Measurements from ENCODE around the gene HOXD10. TPM values are rescaled to one million over a fixed set of nuclear protein-coding genes. Genes with fewer than 3 reads are reported as not detected.

The HOXD10 gene
- 0.18 TPM for polyA plus RNA-seq
- long read RNA-seq, donor 1 = 0 reads
- long read RNA-seq, donor 2 = 0 reads
- long read RNA-seq, donor 3 = 0 reads
- long read RNA-seq, donor 4 = 0 reads
- long read RNA-seq, donor 5 = 0 reads
- long read RNA-seq, donor 6 = 0 reads
- long read RNA-seq, donor 7, partial matches to known transcripts = 0 of 2 reads
- long read RNA-seq, donor 7, other reads (novel, unspliced or antisense) = 0 of 2 reads
- long read RNA-seq, donor 8 = 0 reads
- long read RNA-seq, donor 9, partial matches to known transcripts = 0 of 1 reads
- long read RNA-seq, donor 9, other reads (novel, unspliced or antisense) = 0 of 1 reads
- long read RNA-seq, donor 10 = 0 reads
- long read RNA-seq, donor 11 = 0 reads

GRCh38 chr2:176115883-176116813, at the start of gene HOXD10:
HOXD10 (plus strand) TSS chr2:176116778; CDS start chr2:176116834, 56 bp downstream.
- no peak for DNase-seq
- no peaks in the 10 kb centered on the region for H3K36me3 ChIP-seq (ENCODE audit: control insufficient read depth, insufficient read depth, low read length)
- H3K27me3 ChIP-seq (ENCODE audit: control insufficient read depth, insufficient read depth, low read length) = peaks cover 100% of the 10 kb centered on the region
- H3K9me3 ChIP-seq (ENCODE audit: control insufficient read depth, low read depth, low read length) = peaks cover 29% of the 10 kb centered on the region
- H3K4me3 ChIP-seq (ENCODE audit: low read length) = no peak within 1 kb of the TSS
- no CpG with 5 or more reads among the region's 66 CpGs for WGBS (ENCODE audit: insufficient coverage, low lambda C conversion rate)
- H3K4me1 ChIP-seq (ENCODE audit: control insufficient read depth, insufficient read depth, low read length) = no peaks in the 10 kb centered on the region
- no peak within 1 kb of the TSS for H3K27ac ChIP-seq (ENCODE audit: low read length)

GRCh38 chr2:176067589-176068418, 48.8 kb upstream of the HOXD10 start:
- H3K9me3 ChIP-seq (ENCODE audit: control insufficient read depth, low read depth, low read length) = peaks cover 8% of the 10 kb centered on the region
- H3K27me3 ChIP-seq (ENCODE audit: control insufficient read depth, insufficient read depth, low read length) = peaks cover 86% of the 10 kb centered on the region
- no peaks in the 10 kb centered on the region for H3K36me3 ChIP-seq (ENCODE audit: control insufficient read depth, insufficient read depth, low read length)
- H3K27ac ChIP-seq (ENCODE audit: low read length) = no peak overlapping the region
- peak in 1 of 2 donors; percentile 19 for DNase-seq
- peak overlapping the region; percentile 19 for H3K4me3 ChIP-seq (ENCODE audit: low read length)
- no CpG with 5 or more reads among the region's 38 CpGs for WGBS (ENCODE audit: insufficient coverage, low lambda C conversion rate)
- H3K4me1 ChIP-seq (ENCODE audit: control insufficient read depth, insufficient read depth, low read length) = peaks cover 12% of the 10 kb centered on the region

- no CpG with 5 or more reads among the region's 30 CpGs for WGBS (ENCODE audit: insufficient coverage, low lambda C conversion rate)
- DNase-seq = peak in 1 of 2 donors; percentile 5
- H3K4me3 ChIP-seq (ENCODE audit: low read length) = no peak overlapping the region
These were observed 48.2 kb upstream of the HOXD10 start for GRCh38 chr2:176068419-176068832.

GRCh38 chr2:176071330-176072291, 45.0 kb upstream of the HOXD10 start:
- no CpG with 5 or more reads among the region's 58 CpGs for WGBS (ENCODE audit: insufficient coverage, low lambda C conversion rate)
- no peak overlapping the region for H3K27ac ChIP-seq (ENCODE audit: low read length)
- peaks cover 100% of the 10 kb centered on the region for H3K27me3 ChIP-seq (ENCODE audit: control insufficient read depth, insufficient read depth, low read length)
- H3K4me3 ChIP-seq (ENCODE audit: low read length) = no peak overlapping the region
- peaks cover 8% of the 10 kb centered on the region for H3K9me3 ChIP-seq (ENCODE audit: control insufficient read depth, low read depth, low read length)
- no peaks in the 10 kb centered on the region for H3K36me3 ChIP-seq (ENCODE audit: control insufficient read depth, insufficient read depth, low read length)
- DNase-seq = no peak
- peaks cover 12% of the 10 kb centered on the region for H3K4me1 ChIP-seq (ENCODE audit: control insufficient read depth, insufficient read depth, low read length)

More at GRCh38 chr2:176068419-176068832, 48.2 kb upstream of the HOXD10 start:
- no peak overlapping the region for H3K27ac ChIP-seq (ENCODE audit: low read length)
- peaks cover 12% of the 10 kb centered on the region for H3K4me1 ChIP-seq (ENCODE audit: control insufficient read depth, insufficient read depth, low read length)
- H3K36me3 ChIP-seq (ENCODE audit: control insufficient read depth, insufficient read depth, low read length) = no peaks in the 10 kb centered on the region
- peaks cover 8% of the 10 kb centered on the region for H3K9me3 ChIP-seq (ENCODE audit: control insufficient read depth, low read depth, low read length)
- H3K27me3 ChIP-seq (ENCODE audit: control insufficient read depth, insufficient read depth, low read length) = peaks cover 92% of the 10 kb centered on the region

- Histone ChIP-seq H3K36me3 (ENCODE audit: control insufficient read depth, insufficient read depth, low read length) (no peaks in the 10 kb centered on the region), H3K27me3 (ENCODE audit: control insufficient read depth, insufficient read depth, low read length) (peaks cover 100% of the 10 kb centered on the region), H3K4me3 (ENCODE audit: low read length) (no peak overlapping the region), H3K9me3 (ENCODE audit: control insufficient read depth, low read depth, low read length) (peaks cover 4% of the 10 kb centered on the region), H3K27ac (ENCODE audit: low read length) (no peak overlapping the region), H3K4me1 (ENCODE audit: control insufficient read depth, insufficient read depth, low read length) (peaks cover 8% of the 10 kb centered on the region)
- no peak for DNase-seq
- 50% methylated on average over 1 of the region's 5 CpGs for WGBS (ENCODE audit: insufficient coverage, low lambda C conversion rate)
These were observed 44.3 kb upstream of the HOXD10 start for GRCh38 chr2:176072292-176072669.

GRCh38 chr2:176072951-176073904, 43.4 kb upstream of the HOXD10 start:
- Histone ChIP-seq H3K4me3 (ENCODE audit: low read length) (no peak overlapping the region), H3K27ac (ENCODE audit: low read length) (no peak overlapping the region), H3K27me3 (ENCODE audit: control insufficient read depth, insufficient read depth, low read length) (peaks cover 95% of the 10 kb centered on the region), H3K9me3 (ENCODE audit: control insufficient read depth, low read depth, low read length) (peaks cover 4% of the 10 kb centered on the region), H3K4me1 (ENCODE audit: control insufficient read depth, insufficient read depth, low read length) (no peaks in the 10 kb centered on the region), H3K36me3 (ENCODE audit: control insufficient read depth, insufficient read depth, low read length) (no peaks in the 10 kb centered on the region)
- no peak for DNase-seq
- WGBS (ENCODE audit: insufficient coverage, low lambda C conversion rate) = 0% methylated on average over 3 of the region's 29 CpGs

GRCh38 chr2:176074919-176075425, 41.6 kb upstream of the HOXD10 start:
- Histone ChIP-seq H3K36me3 (ENCODE audit: control insufficient read depth, insufficient read depth, low read length) (no peaks in the 10 kb centered on the region), H3K4me3 (ENCODE audit: low read length) (no peak overlapping the region), H3K27ac (ENCODE audit: low read length) (no peak overlapping the region), H3K4me1 (ENCODE audit: control insufficient read depth, insufficient read depth, low read length) (peaks cover 4% of the 10 kb centered on the region), H3K27me3 (ENCODE audit: control insufficient read depth, insufficient read depth, low read length) (peaks cover 95% of the 10 kb centered on the region), H3K9me3 (ENCODE audit: control insufficient read depth, low read depth, low read length) (peaks cover 9% of the 10 kb centered on the region)
- 40% methylated on average over 2 of the region's 7 CpGs for WGBS (ENCODE audit: insufficient coverage, low lambda C conversion rate)
- DNase-seq = no peak

GRCh38 chr2:176075481-176075880, 41.1 kb upstream of the HOXD10 start:
- H3K27ac ChIP-seq (ENCODE audit: low read length) = no peak overlapping the region
- H3K4me1 ChIP-seq (ENCODE audit: control insufficient read depth, insufficient read depth, low read length) = peaks cover 4% of the 10 kb centered on the region
- H3K27me3 ChIP-seq (ENCODE audit: control insufficient read depth, insufficient read depth, low read length) = peaks cover 93% of the 10 kb centered on the region
- no peaks in the 10 kb centered on the region for H3K36me3 ChIP-seq (ENCODE audit: control insufficient read depth, insufficient read depth, low read length)
- H3K9me3 ChIP-seq (ENCODE audit: control insufficient read depth, low read depth, low read length) = peaks cover 9% of the 10 kb centered on the region
- 10% methylated on average over 2 of the region's 15 CpGs for WGBS (ENCODE audit: insufficient coverage, low lambda C conversion rate)
- no peak overlapping the region for H3K4me3 ChIP-seq (ENCODE audit: low read length)
- peak in 1 of 2 donors; percentile 1 for DNase-seq

Measured in large intestine (tissue), 12 donors.